ENCODE data around the gene PTPN7.

DNA sequence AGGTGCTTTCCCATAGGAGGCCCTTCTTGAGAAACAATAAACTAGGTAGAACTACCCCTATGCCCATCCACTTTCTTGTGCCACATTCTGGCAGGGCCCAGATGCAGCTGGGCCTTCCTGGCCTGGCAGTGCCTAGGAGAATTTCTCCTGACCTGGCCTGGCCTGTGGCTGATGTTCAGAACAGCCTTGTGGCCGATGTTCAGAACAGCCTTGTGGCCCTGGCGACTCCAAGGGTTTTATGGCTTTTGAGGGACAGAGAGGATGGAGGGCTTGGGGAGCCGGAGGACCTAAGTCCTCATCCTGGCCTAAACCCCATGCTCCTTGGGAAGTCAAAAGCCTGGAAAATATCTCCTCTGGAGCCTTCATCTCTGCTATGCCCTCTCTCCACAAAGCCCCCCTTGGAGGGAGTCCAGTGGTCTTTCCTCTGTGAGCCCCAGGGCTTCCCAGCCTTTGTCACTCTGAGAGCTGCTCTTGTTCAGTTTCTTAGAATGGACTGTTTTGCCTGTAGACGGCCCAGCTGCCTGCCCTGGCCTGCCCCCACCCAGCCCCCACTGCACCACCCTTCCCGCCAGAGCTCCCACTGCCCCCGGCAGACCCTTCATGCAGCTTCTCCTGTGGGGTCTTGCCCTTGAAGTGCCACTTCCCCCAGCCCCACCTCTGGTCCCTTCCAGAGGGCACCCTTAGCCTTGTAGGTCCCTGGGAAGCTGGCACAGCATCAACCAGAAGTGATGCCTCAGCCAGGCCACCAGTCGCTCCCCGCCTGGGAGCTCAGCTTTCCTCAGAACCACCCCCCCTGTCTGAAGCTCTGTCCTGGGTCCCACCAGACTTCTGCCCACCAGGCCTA, 30.7 kb downstream of the PTPN7 start:
- TF ChIP-seq POLR2A (IDR thresholded peaks at IDR 0.05; ENCODE audit: low read depth, low read length): no peak
- TF ChIP-seq POLR2AphosphoS5 (IDR thresholded peaks at IDR 0.05; ENCODE audit: insufficient read depth, low read depth, low read length): peak; percentile 10

Data from endothelial cell of umbilical vein (primary cell).